Activated CD4-positive, alpha-beta T cell treated with anti-CD3 and anti-CD28 coated beads, Interleukin-2, amount 50 U/mL, for 4 hours (primary cell): ENCODE results near the gene RIPK4.

ENCODE experiments used
- DNase-seq, 2 experiments: peaks; one replicate each; pipeline ENCODE4 v3.0.0-alpha.2; 2020

The RIPK4 gene

GRCh38 chr21:41766883-41767605 lies at the start of gene RIPK4:
TSS of gene RIPK4 (minus strand) at chr21:41767052. CDS start at chr21:41767041, 11 bp downstream.
- DNase-seq, result peak; percentile 55 to 59

GRCh38 chr21:41815652-41816582 lies 49.1 kb upstream of the RIPK4 start:
- no peak for DNase-seq

- DNase-seq, result no peak
These were observed 46.4 kb upstream of the RIPK4 start for GRCh38 chr21:41813226-41813625.

- DNase-seq, result no peak
These were observed 45.8 kb upstream of the RIPK4 start for GRCh38 chr21:41812679-41813078.

- no peak for DNase-seq
These were observed 43.7 kb upstream of the RIPK4 start for GRCh38 chr21:41810597-41810932.

- DNase-seq, result no peak
These were observed 43.2 kb upstream of the RIPK4 start for GRCh38 chr21:41809891-41810596.

GRCh38 chr21:41808846-41809245 lies 42.0 kb upstream of the RIPK4 start:
- no peak for DNase-seq

- DNase-seq, result no peak
These were observed 41.2 kb upstream of the RIPK4 start for GRCh38 chr21:41808094-41808493.

GRCh38 chr21:41806773-41807172 lies 39.9 kb upstream of the RIPK4 start:
- no peak for DNase-seq

GRCh38 chr21:41805643-41806042 lies 38.8 kb upstream of the RIPK4 start:
- no peak for DNase-seq

- no peak for DNase-seq
These were observed 38.2 kb upstream of the RIPK4 start for GRCh38 chr21:41805038-41805437.

- no peak for DNase-seq
These were observed 37.5 kb upstream of the RIPK4 start for GRCh38 chr21:41804381-41804780.

GRCh38 chr21:41803316-41803715 lies 36.5 kb upstream of the RIPK4 start:
- no peak for DNase-seq

- no peak for DNase-seq
These were observed 35.8 kb upstream of the RIPK4 start for GRCh38 chr21:41802684-41803083.

GRCh38 chr21:41802198-41802584 lies 35.3 kb upstream of the RIPK4 start:
- DNase-seq, result no peak

GRCh38 chr21:41801321-41802197 lies 34.7 kb upstream of the RIPK4 start:
- DNase-seq, result no peak

- no peak for DNase-seq
These were observed 33.8 kb upstream of the RIPK4 start for GRCh38 chr21:41800425-41801320.

- no peak for DNase-seq
These were observed 32.9 kb upstream of the RIPK4 start for GRCh38 chr21:41799763-41800162.

GRCh38 chr21:41798326-41798725 lies 31.5 kb upstream of the RIPK4 start:
- DNase-seq, result no peak

GRCh38 chr21:41796476-41797080 lies 29.7 kb upstream of the RIPK4 start:
- no peak for DNase-seq

- no peak for DNase-seq
These were observed 28.9 kb upstream of the RIPK4 start for GRCh38 chr21:41795726-41796125.
